Central memory CD4-positive, alpha-beta T cell (primary cell): ENCODE measurements around the gene OPN4.

ENCODE experiments used
- DNase-seq: peaks from one replicate; pipeline ENCODE4 v3.0.0; 2022

Gene OPN4

GRCh38 chr10:86647773-86648703 is 6.3 kb upstream of the OPN4 start:
- no peak for DNase-seq

GRCh38 chr10:86648704-86649427 is 5.5 kb upstream of the OPN4 start:
- no peak for DNase-seq

- DNase-seq: no peak
Measured at GRCh38 chr10:86649471-86650150, 4.7 kb upstream of the OPN4 start.

- no peak for DNase-seq
Measured at GRCh38 chr10:86650151-86650550, 4.2 kb upstream of the OPN4 start.

GRCh38 chr10:86651021-86651471 is 3.3 kb upstream of the OPN4 start:
- no peak for DNase-seq

GRCh38 chr10:86651631-86652331 is 2.6 kb upstream of the OPN4 start:
- no peak for DNase-seq

- DNase-seq: no peak
Measured at GRCh38 chr10:86652361-86653202, 1.8 kb upstream of the OPN4 start.

- DNase-seq: no peak
Measured at GRCh38 chr10:86653379-86653778, 968 bp upstream of the OPN4 start.

GRCh38 chr10:86653987-86654386 is 360 bp upstream of the OPN4 start:
- DNase-seq: no peak

- DNase-seq: no peak
Measured at GRCh38 chr10:86655173-86655540, 810 bp downstream of the OPN4 start.

GRCh38 chr10:86655596-86655995 is 1.2 kb downstream of the OPN4 start:
- DNase-seq: no peak

GRCh38 chr10:86657011-86657395 is 2.7 kb downstream of the OPN4 start:
- DNase-seq: no peak

GRCh38 chr10:86657396-86658011 is 3.2 kb downstream of the OPN4 start:
- no peak for DNase-seq

GRCh38 chr10:86658261-86658741 is 4.0 kb downstream of the OPN4 start:
- no peak for DNase-seq

GRCh38 chr10:86658751-86659150 is 4.4 kb downstream of the OPN4 start:
- no peak for DNase-seq

GRCh38 chr10:86659161-86659691 is 4.9 kb downstream of the OPN4 start:
- no peak for DNase-seq

GRCh38 chr10:86659721-86660453 is 5.5 kb downstream of the OPN4 start:
- DNase-seq: no peak

- no peak for DNase-seq
Measured at GRCh38 chr10:86661161-86662025, 7.0 kb downstream of the OPN4 start.
